Loucy (cell line): Measurements from ENCODE around the gene HCST.

Source experiments
- H2AFZ ChIP-seq: fragments of 200-600 bp; sonication (generic); 2 replicates; pipeline ENCODE4 v1.6.0; 2016; ENCODE audit warnings: antibody characterized with exemption, mild to moderate bottlenecking, low read length, moderate library complexity
- H3F3A ChIP-seq: fragments of 200-600 bp; 2 replicates; pipeline ENCODE4 v1.6.0; 2016; ENCODE audit warnings: antibody characterized with exemption, low read depth, mild to moderate bottlenecking
- H3K27me3 ChIP-seq: fragments of 200-600 bp; sonication (generic); 2 replicates; pipeline ENCODE4 v1.6.1; 2014; ENCODE audit warnings: low read length, mild to moderate bottlenecking; ENCODE audit not compliant: insufficient read depth, poor library complexity, severe bottlenecking
- H3K36me3 ChIP-seq: fragments of 200-600 bp; sonication (generic); 2 replicates; pipeline ENCODE4 v1.6.1; 2016; ENCODE audit warnings: low read length; ENCODE audit not compliant: insufficient read depth
- H3K4me1 ChIP-seq: fragments of 200-600 bp; sonication (generic); 2 replicates; pipeline ENCODE4 v1.5.1; 2014; ENCODE audit warnings: low read length, mild to moderate bottlenecking; ENCODE audit not compliant: insufficient read depth, poor library complexity, severe bottlenecking
- H3K4me2 ChIP-seq: fragments of 200-600 bp; sonication (generic); 2 replicates; pipeline ENCODE4 v1.6.0; 2014; ENCODE audit warnings: antibody characterized with exemption, low read length, low read depth, mild to moderate bottlenecking; ENCODE audit not compliant: poor library complexity, severe bottlenecking
- H3K4me3 ChIP-seq: fragments of 200-600 bp; sonication (generic); 2 replicates; pipeline ENCODE4 v1.5.1; 2014; ENCODE audit warnings: low read length, mild to moderate bottlenecking, mixed read lengths; ENCODE audit not compliant: poor library complexity, severe bottlenecking
- H3K79me2 ChIP-seq: fragments of 200-600 bp; sonication (generic); 2 replicates; pipeline ENCODE4 v1.6.1; 2014; ENCODE audit warnings: low read length; ENCODE audit not compliant: insufficient read depth
- H3K9ac ChIP-seq: fragments of 200-600 bp; sonication (generic); 2 replicates; pipeline ENCODE4 v1.6.0; 2014; ENCODE audit warnings: mild to moderate bottlenecking, low read depth, low read length, moderate library complexity; ENCODE audit not compliant: poor library complexity, severe bottlenecking
- H3K9me2 ChIP-seq: fragments of 200-600 bp; sonication (generic); replicated peaks from 2 replicates; pipeline ENCODE4 v1.6.1; 2016; ENCODE audit warnings: low read depth, low read length, mixed read lengths
- H3K9me3 ChIP-seq: fragments of 200-600 bp; sonication (generic); 2 replicates; pipeline ENCODE4 v1.6.1; 2014; ENCODE audit warnings: mild to moderate bottlenecking, antibody characterized with exemption, low read length, low read depth; ENCODE audit not compliant: insufficient read depth
- H4K20me1 ChIP-seq: fragments of 200-600 bp; sonication (generic); 2 replicates; pipeline ENCODE4 v1.6.0; 2014; ENCODE audit warnings: antibody characterized with exemption, low read length, mild to moderate bottlenecking; ENCODE audit not compliant: insufficient read depth, poor library complexity, severe bottlenecking
- EZH2phosphoT487 ChIP-seq: fragments of 200-600 bp; IDR thresholded peaks from 2 replicates; pipeline ENCODE4 v1.6.1; 2018; ENCODE audit warnings: antibody characterized with exemption, mild to moderate bottlenecking, moderate library complexity, borderline replicate concordance
- TF ChIP-seq, protein P1 (sequence below): fragments of 200-600 bp; sonication (generic); conservative IDR thresholded peaks from 2 replicates; pipeline ENCODE4 v1.5.1; 2014; ENCODE audit warnings: mild to moderate bottlenecking, antibody characterized with exemption, low read length

Gene HCST

GRCh38 chr19:35897706-35898451 is 4.5 kb upstream of the HCST start:
- Histone ChIP-seq H3K9me2 (no peaks in the 10 kb centered on the region), H3K27me3 (no peaks in the 10 kb centered on the region), H4K20me1 (peaks cover 9% of the 10 kb centered on the region), H3K9me3 (no peaks in the 10 kb centered on the region), H3K4me2 (peak overlapping the region; percentile 91), H3K36me3 (peaks cover 24% of the 10 kb centered on the region; the same call in 1 of the 2 replicates), H3K4me3 (peak overlapping the region; percentile 82), H3K4me1 (peaks cover 37% of the 10 kb centered on the region), H3K9ac (peak overlapping the region; percentile 88), H2AFZ (no peak overlapping the region), H3K79me2 (peaks cover 42% of the 10 kb centered on the region), H3F3A (no peaks in the 10 kb centered on the region)
- TF ChIP-seq, protein P1, sequence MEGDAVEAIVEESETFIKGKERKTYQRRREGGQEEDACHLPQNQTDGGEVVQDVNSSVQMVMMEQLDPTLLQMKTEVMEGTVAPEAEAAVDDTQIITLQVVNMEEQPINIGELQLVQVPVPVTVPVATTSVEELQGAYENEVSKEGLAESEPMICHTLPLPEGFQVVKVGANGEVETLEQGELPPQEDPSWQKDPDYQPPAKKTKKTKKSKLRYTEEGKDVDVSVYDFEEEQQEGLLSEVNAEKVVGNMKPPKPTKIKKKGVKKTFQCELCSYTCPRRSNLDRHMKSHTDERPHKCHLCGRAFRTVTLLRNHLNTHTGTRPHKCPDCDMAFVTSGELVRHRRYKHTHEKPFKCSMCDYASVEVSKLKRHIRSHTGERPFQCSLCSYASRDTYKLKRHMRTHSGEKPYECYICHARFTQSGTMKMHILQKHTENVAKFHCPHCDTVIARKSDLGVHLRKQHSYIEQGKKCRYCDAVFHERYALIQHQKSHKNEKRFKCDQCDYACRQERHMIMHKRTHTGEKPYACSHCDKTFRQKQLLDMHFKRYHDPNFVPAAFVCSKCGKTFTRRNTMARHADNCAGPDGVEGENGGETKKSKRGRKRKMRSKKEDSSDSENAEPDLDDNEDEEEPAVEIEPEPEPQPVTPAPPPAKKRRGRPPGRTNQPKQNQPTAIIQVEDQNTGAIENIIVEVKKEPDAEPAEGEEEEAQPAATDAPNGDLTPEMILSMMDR: no peak
- no peak for TF ChIP-seq EZH2phosphoT487

GRCh38 chr19:35898499-35898809 is 3.9 kb upstream of the HCST start:
- peak overlapping the region; percentile 85 for H2AFZ ChIP-seq
- no peaks in the 10 kb centered on the region for H3K9me2 ChIP-seq
- H3K79me2 ChIP-seq: peaks cover 45% of the 10 kb centered on the region
- TF ChIP-seq, protein P1: no peak
- no peak for TF ChIP-seq EZH2phosphoT487
- peak overlapping the region; percentile 82 for H3K4me3 ChIP-seq
- no peaks in the 10 kb centered on the region for H3F3A ChIP-seq
- peaks cover 9% of the 10 kb centered on the region for H4K20me1 ChIP-seq
- H3K27me3 ChIP-seq: no peaks in the 10 kb centered on the region
- H3K9me3 ChIP-seq: no peaks in the 10 kb centered on the region
- H3K4me2 ChIP-seq: peak overlapping the region; percentile 91
- peaks cover 20% of the 10 kb centered on the region; the same call in 1 of the 2 replicates for H3K36me3 ChIP-seq
- H3K4me1 ChIP-seq: peaks cover 43% of the 10 kb centered on the region
- H3K9ac ChIP-seq: peak overlapping the region; percentile 88

DNA sequence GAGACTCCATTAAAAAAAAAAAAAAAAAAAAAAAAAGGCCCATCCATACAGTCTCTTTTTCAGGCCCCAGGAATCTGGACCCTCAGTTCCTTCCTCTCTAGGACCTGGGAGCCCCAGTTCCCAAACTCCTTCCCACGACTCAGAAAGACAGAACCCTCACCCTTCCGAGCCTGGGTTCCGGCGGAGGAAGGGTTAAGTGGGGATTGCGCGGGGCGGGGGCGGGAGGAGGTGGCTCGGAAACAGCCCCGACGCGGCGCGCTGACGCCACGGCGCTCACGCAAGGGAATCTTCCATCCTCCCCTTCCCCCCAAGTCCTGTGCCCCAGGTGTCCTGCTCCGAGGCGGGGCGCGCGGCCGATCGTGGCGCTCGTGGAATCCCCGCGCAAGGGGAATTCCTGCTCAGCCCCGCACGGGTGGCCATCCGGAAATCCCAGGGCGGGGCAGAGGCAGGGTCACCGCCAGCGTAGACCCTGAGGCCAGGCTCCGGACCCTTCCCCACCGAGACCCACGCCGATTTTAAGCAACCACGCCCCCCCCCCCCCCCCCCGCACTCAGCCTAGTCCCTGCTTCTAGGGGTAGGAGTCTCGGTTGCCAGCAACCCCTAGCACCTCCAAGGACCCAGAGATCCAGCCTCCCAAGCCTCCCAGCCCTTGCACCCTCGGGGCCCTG is 2.6 kb upstream of the HCST start:
- no peaks in the 10 kb centered on the region for H3K9me3 ChIP-seq
- H3K36me3 ChIP-seq: peaks cover 20% of the 10 kb centered on the region; the same call in 1 of the 2 replicates
- no peaks in the 10 kb centered on the region for H3K27me3 ChIP-seq
- peak overlapping the region; percentile 91 for H3K4me2 ChIP-seq
- H3K79me2 ChIP-seq: peaks cover 45% of the 10 kb centered on the region
- peak overlapping the region; percentile 88 for H3K9ac ChIP-seq
- H3K4me3 ChIP-seq: peak overlapping the region; percentile 82
- TF ChIP-seq, protein P1: no peak
- no peak for TF ChIP-seq EZH2phosphoT487
- no peaks in the 10 kb centered on the region for H3F3A ChIP-seq
- peaks cover 9% of the 10 kb centered on the region for H4K20me1 ChIP-seq
- peaks cover 50% of the 10 kb centered on the region for H3K4me1 ChIP-seq
- no peaks in the 10 kb centered on the region for H3K9me2 ChIP-seq
- H2AFZ ChIP-seq: peak overlapping the region; percentile 85
